HG03039 (cell line): Measurements from ENCODE around the gene PDSS2.
"Not testable (repeated sequence)": the region's sequence is repeated elsewhere in the genome, so short reads cannot be mapped to it uniquely, and the experiment has no call there.

Source experiments
- ATAC-seq: cut with Tn5 transposase; IDR thresholded peaks from one replicate; pipeline ENCODE4 v1.9.1; 2021; ENCODE audit warnings: mild to moderate bottlenecking, moderate library complexity; ENCODE audit not compliant: unreplicated experiment

Gene PDSS2

DNA sequence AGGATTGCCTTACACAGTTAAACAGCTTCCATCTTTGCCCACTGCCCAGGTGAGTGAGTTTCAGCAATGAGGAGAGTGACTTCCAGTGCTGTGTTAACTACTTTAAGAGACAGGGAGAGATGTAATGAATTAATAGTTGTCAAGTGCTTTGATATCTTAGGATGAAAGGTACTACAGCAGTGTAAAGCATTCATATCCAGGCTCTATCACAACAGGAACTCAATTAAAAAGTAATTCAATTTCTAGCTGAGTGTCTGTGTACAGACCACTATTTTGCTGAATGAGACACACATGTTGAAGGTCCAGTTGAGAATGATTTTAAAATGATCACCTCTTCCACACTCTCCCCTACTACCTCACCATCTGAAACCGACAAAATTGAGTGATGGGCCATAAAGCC lies 273.3 kb downstream of the PDSS2 start:
- ATAC-seq, result no peak

DNA sequence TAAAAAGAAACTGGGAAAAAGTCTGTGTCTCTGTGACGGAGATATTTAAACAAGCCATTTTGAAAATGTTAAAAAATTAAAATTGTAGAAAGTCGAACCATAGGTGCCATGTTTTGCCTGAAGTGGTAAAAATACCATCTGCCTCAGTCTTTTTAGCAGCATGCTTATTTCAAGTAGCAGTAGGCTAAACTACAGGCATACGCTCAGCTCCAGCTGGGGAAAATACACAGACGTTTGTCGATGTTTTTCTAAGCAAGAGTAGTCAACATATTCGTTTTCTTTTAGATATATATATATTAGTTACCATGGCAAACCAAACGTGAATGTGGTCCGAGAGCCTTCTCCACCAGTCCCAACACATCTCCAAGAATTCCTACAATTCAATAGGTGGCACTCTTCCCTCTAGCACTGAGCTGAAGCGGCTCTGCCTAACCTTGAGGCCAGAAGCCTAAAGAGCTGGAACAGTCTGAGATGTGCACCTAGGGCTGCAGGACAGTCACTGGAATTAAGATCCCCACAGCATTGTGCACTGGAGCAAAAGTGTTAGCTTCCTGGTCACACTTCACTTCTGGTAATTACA lies 273.9 kb downstream of the PDSS2 start:
- no peak for ATAC-seq

DNA sequence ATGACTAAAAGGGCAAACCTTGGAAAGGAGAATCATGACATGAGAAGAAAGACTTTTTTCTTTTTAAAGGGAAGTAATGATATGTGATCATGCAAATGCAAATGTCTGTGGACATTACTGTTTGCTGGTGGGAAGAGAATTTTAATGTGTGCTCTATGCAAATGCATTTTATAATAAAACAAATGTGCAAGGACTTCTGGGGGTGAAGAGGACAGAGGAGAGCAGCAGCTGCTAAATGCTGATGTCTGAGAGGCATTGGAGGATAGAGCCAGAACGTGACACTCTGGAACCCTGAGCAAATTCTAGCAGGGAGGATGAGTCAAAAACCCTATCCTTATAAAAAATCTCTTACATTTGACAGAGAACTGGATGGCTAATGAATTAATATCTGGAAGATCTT lies 274.9 kb downstream of the PDSS2 start:
- ATAC-seq, result no peak

DNA sequence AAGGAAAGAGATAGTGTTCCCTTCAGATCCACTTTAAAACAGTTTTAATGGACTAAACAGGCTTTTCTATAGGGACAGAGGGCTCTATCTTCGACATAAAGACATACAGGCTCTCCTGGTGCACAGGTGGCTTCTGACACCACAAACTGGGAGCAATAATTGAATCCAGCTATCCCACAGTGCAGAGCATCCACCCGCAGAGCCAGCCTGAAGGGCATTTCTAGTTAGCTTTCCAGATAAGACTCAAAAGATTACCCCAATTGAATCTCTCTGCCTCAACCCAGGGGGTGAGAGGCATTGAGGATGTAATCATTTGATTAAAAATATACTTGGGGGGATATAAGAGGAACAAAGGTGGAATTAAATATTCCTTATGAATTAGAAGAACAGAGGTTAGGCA lies 279.3 kb downstream of the PDSS2 start:
- no peak for ATAC-seq

DNA sequence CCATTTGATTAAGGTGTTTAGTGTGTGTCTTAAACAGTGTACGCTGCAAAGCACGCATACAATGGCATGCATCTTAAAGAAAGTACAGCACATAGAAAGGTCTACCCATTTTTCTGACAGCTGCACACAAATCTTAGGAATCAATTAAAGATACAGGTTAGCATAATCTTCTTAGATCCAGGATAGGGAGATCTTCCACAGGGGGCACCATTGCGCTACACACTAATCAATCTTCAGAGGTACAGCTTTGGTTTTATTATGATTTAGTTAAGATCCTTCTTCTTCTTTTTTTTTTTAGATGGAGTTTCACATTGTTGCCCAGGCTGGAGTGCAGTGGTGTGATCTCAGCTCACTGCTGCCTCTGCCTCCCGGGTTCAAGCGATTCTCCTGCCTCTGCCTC lies 280.4 kb downstream of the PDSS2 start:
- ATAC-seq, result no peak

DNA sequence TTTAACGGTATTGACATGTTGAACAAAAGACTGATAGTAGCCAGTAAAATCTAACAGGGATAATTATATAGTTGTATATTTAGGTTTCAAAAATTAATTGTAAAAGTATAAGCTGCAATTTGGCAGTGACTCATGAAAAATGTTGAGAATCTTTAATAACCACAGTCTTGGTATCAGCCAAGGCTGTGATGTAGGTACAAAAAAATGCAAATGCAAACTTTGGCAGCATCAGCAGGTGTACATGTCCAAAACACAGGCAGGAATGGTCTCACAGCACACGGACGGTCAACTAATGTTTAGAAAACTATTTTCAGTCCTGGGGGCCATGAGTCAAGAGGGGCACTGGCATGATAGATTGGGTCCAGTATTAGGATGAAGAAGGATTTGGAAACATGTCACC lies 285.6 kb downstream of the PDSS2 start:
- ATAC-seq, result no peak

DNA sequence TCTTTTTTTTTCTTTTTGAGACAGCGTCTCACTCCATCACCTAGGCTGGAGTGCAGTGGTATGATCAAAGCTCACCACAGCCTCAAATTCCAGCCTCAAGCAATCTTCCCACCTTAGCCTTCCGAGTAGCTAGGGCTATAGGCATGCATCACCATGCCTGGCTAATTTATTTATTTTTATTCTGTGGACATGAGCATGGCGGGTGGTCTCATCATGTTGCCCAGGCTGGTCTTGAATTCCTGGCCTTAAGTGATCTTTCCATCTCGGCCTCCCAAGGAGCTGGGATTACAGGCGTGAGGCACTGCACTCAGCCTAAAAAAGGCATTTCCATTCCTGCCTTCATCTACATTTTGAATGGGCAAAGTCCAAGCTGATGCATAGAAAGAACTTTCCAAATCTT lies 287.9 kb downstream of the PDSS2 start:
- no peak for ATAC-seq

DNA sequence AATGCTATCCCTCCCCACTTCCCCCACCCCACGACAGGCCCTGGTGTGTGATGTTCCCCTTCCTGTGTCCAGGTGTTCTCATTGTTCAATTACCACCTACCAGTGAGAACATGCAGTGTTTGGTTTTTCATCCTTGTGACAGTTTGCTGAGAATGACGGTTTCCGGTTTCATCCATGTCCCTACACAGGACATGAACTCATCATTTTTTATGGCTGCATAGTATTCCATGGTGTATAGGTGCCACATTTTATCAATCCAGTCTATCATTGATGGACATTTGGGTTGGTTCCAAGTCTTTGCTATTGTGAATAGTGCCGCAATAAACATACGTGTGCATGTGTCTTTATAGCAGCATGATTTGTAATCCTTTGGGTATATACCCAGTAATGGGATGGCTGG lies 295.1 kb downstream of the PDSS2 start:
- ATAC-seq, result not testable (repeated sequence)

DNA sequence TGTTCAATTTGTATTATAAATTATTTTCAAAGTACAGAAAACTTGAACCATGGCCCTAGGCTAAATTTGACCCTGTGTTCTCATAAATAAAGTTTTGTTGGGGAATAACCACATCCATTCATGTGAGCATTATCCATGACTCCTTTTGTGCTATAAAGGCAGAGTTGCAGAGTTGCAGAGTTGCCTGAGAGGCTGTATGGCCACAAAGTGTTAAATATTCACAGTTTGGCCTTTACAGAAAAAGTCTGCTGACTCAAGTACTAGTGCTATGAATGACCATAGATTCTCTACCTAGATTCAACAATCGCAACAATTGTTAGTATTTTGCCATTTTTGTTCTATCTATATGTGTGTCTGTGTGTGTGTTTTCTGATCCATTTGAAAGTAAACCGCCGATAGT lies 297.8 kb downstream of the PDSS2 start:
- ATAC-seq, result no peak

DNA sequence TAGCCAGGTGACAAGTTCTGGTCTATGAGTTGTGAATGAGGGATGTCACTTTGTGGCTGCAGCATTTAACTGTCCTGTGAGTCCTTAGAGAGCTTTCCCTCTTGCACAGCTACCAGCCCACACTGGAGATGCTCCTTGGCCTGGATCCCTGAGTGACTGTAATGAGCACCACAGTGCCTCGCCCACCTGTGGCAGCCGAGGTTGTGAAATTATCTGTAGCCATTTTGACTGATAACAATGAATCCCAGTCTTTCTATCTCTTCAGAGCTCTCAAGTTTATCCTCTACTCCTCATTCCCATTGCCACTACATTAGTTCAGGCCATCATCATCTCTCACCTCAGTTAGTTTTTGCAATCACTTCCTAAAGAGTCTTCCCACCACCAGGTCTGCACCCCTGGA lies 302.7 kb downstream of the PDSS2 start:
- no peak for ATAC-seq

DNA sequence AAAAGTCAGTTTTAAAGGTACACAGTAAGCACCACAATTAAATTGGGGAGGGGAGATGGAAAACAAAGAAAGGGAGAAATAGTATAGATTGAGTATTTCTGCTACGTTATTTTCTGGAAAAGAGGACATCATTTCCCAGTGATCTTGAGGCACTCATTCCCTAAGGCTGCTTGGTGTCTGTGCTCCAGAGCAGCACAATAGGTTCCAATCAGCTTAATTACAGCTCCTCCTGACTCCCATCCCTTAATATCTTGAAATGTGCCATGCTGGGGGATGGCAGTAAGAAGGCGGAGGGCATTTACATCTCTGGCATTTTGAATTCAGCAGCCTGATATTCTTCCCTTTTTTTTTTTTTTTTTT lies 304.6 kb downstream of the PDSS2 start:
- no peak for ATAC-seq

DNA sequence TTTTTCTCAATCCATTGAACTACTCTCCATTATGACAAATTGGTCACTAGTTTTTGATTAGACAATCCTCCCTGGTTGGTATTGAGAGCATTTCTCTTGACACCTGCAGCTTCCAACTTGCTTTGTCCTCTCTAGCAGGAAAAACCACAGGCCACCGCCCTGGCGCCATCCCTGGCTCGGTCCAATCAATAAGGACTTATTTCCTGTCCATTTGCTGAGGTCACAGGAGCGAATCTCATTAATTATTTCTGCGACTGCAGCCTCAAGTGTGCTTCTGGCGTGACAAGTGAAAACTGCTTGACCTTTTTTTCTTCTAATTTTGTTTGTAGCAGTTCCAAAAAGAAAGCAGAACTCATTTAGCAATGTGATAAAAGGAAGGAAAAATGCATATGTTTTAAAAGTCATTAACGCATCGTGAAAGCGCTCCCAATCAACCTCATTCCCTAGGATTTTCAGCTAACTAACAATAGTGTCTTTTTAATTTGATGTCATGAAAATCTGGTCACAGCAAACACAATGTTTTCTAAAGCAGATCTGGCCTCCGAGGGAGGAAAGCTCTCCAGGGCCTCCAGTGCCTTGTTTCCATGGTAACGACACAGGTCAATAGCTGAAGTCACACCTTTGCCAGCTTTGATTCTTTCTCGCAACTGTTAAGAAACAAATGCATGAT lies 305.1 kb downstream of the PDSS2 start:
- ATAC-seq, result no peak

DNA sequence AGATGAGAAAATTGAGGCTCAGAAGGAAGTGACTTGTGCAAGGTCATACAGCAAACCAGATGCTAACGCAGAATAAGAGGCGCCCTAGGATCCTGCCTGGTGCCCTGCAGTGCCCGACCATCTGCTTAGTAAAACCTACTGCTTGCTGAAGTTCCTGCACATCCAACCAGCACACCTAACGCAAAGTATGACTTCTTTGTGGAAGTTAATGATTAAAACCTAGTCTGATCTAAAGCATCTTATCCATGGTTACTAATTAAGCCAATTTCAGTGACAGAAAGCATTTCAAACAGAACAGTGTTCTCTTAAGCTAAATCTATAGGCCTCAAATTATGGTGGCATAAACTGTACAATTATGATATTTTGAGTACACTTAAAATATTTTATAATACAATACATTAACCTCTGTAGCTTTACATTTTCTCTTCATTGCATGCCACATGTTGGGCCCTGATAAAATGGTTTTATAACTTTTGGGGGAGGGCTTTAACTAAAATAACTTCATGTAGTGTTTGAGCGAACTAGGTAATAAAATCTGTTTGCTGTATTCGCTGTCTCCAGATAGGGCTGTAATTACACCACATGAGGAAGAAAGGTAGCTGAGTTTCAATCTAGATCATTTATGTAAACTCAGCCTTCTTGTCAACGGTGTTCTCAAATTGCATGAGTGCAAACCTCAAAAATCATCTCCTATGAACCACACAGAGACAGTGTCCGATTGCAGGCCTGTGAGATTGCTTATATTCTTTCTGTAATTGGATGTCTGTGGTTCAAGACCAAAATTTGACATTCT lies 306.5 kb downstream of the PDSS2 start:
- ATAC-seq, result no peak

DNA sequence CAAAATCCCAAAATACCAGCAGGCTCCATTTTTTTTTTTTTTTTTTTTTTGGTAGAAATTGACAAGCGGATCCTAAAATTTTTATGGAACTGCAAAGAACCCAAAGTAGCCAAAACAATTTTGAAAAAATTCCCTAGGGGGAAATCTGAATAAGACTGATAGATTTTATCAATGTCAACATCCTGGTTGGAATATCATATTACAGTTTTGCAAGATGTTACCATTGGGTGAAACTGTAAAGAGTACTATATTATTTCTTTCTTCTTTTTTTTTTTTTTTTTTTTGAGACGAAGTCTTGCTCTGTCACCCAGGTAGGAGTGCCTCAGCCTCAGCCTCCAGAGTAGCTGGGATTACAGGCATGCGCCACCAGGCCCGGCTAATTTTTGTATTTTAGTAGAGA lies 314.7 kb downstream of the PDSS2 start:
- no peak for ATAC-seq

DNA sequence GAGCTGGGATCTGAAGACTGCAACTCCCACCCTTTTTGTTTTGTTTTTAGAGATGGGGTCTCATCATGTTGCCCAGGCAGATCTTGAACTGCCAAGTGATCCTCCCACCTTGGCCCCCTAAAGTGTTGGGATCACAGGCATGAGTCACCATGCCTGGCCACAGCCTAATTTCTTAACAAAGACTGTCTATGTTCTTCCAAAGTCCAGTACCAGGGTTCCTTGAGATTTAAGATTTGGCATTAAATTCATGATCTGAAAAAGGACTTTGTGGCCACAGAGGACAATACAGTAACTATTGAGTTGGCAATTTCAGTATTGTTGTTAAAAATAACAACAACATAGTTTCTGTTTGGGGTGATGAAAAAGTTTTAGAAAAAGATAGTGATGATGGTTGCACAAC lies 315.4 kb downstream of the PDSS2 start:
- no peak for ATAC-seq

DNA sequence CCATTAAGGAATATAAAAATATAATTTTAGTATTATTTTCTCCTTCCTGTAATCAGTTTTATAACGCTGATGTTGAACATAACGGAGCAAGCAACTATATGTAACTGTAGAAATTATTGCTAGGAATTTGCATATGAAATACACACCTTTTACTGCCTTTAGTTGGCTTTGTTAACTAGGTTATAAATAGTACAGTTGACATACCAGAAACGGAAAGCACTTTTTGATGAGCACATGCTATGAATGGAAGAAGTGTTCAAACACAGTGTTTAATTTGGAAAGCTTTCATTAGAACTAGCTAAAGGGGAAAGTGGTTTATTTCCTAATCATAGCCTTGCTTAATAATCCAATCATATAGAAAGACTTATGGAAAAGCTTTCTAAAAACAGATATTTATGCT lies 318.8 kb downstream of the PDSS2 start:
- no peak for ATAC-seq

DNA sequence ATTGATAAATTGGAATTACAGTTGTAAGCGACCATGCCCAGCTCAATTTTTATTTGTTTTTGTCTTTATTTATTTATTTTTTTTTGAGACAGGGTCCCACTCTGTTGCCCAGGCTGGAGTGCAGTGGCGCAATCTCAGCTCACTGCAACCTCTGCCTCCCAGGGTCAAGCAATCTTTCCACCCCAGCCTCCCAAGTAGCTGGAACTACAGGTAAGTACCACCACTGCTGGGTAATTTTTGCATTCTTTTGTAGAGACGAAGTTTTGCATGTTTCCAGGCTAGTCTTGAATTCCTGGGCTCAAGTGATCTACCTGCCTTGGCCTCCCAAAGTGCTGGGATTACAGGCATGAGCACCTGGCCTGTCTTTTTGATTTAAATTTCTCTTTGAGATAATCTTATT lies 323.0 kb downstream of the PDSS2 start:
- ATAC-seq, result not testable (repeated sequence)

DNA sequence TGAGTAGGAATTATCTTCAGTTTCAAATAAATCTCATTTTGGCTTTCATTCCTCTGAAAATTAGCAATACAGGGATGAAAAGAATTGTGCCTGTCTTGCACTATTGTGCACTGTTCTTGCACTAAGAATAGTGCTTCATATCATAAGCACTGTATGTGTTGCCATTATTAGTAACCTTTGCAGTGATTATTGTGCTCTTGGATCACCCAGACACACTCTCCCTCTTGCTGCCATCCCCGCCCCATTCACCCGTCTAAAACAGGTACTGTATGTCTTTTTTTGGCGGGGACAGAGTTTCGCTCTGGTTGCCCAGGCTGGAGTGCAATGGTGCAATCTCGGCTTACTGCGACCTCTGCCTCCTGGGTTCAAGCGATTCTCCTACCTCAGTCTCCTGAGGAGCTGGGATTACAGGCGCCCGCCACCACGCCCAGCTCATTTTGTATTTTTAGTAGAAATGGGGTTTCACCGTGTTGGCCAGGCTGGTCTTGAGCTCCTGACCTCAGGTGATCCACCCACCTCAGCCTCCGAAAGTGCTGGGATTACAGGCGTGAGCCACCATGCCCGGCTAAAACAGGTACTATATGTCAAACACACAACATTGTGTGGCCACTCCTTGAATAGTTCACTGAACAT lies 324.2 kb downstream of the PDSS2 start:
- not testable (repeated sequence) for ATAC-seq

DNA sequence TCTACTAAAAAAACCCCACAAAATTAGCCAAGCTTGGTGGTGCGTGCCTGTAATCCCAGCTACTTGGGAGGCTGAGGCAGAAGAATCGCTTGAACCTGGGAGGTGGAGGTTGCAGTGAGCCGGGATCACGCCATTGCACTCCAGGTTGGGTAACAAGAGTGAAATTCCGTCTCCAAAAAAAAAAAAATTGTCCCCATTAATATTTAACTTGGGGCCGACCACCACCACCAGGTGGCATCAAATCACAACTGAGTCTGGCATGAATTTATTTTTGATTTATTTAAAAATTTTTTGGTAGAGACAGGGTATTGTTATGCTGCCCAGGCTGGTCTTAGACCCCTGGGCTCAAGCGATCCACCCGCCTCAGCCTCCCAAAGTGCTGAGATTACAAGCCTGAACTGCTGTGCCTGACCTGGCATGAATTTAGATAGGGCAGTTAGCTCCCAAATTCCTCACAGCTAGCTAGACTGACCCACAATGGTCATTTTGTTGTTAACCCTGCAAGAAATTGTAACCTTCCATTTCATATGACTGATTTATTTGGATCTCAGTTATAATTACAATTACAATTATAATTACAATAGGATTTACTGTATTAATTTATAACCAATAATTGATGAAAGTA lies 326.9 kb downstream of the PDSS2 start:
- ATAC-seq, result no peak

DNA sequence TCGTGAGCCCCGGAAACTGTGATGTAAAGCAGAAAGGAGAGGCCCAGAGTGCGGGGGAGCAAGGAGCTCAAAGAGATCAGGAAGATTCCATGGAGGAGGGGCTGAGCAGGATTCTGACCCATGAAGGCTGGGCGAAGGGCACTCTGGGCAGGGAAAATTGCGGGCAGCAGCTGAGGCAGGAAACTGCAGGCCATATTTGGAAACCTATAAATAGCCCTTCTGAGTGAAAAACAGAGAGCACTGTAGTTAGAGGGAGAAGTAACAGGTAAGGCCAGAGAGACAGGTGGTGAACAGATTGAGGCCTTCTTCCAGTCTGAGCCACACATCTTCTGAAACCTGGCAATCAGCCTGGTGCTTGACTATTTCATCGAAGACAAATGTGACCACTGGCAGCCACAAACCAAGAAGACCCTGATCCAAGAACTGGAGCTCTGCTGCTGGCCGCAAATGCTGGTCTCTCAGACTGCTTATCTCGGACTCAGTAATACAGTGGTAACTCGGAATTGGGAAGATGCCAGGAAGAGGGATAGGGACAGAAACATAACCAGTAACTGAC lies 329.9 kb downstream of the PDSS2 start:
- no peak for ATAC-seq

DNA sequence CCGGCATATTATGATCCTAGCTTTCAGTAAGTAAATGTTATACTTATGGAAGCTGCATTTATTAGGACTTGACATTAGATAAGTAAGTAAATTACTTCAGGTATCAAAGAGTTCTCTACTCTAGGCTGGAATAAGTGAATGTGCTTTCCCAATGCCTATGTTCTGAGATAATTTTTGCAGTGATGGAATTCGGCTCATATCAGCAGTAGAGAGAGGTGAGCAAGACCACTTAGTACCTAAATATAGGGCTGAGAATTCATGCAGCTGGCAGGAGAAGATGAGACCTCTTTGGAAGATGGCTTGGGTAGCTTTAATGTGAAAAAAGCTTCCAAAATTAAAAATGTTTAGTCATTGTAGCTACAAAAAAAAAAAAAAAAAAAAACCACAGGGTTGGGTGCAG lies 330.8 kb downstream of the PDSS2 start:
- ATAC-seq, result no peak
